ENCODE results near the gene ESYT1. TPM values are rescaled to one million over a fixed set of nuclear protein-coding genes. Genes with fewer than 3 reads are reported as not detected.
A peak's percentile ranks its signal among the peaks of the same experiment; 100 is the strongest.

ESYT1 gene
- total RNA-seq, 2 donors from 2014 or later: 234 to 236 TPM

- Mint-ChIP-seq H3K27ac (peak overlapping the region; percentile 81), H3K36me3 (ENCODE audit: low read depth) (peaks cover 91% of the 10 kb centered on the region), H3K27me3 (no peaks in the 10 kb centered on the region), H3K4me1 (peaks cover 14% of the 10 kb centered on the region), H3K4me3 (peak overlapping the region; percentile 99), H3K9me3 (no peaks in the 10 kb centered on the region)
- ATAC-seq (replicated peaks): no peak
Observed at GRCh38 chr12:56160894-56161689, 33.0 kb downstream of the ESYT1 start.

GRCh38 chr12:56161690-56162351 is 33.8 kb downstream of the ESYT1 start:
- Mint-ChIP-seq H3K36me3 (ENCODE audit: low read depth) (peaks cover 99% of the 10 kb centered on the region), H3K4me1 (peaks cover 14% of the 10 kb centered on the region), H3K27ac (peak overlapping the region; percentile 81), H3K4me3 (peak overlapping the region; percentile 99), H3K27me3 (no peaks in the 10 kb centered on the region), H3K9me3 (no peaks in the 10 kb centered on the region)
- ATAC-seq (replicated peaks): no peak

GRCh38 chr12:56162468-56163290 is 34.6 kb downstream of the ESYT1 start:
- Mint-ChIP-seq H3K36me3 (ENCODE audit: low read depth) (peaks cover 100% of the 10 kb centered on the region), H3K4me1 (peaks cover 14% of the 10 kb centered on the region), H3K27me3 (no peaks in the 10 kb centered on the region), H3K9me3 (no peaks in the 10 kb centered on the region), H3K4me3 (peak overlapping the region; percentile 19), H3K27ac (no peak overlapping the region)
- no peak for ATAC-seq (replicated peaks)

DNA sequence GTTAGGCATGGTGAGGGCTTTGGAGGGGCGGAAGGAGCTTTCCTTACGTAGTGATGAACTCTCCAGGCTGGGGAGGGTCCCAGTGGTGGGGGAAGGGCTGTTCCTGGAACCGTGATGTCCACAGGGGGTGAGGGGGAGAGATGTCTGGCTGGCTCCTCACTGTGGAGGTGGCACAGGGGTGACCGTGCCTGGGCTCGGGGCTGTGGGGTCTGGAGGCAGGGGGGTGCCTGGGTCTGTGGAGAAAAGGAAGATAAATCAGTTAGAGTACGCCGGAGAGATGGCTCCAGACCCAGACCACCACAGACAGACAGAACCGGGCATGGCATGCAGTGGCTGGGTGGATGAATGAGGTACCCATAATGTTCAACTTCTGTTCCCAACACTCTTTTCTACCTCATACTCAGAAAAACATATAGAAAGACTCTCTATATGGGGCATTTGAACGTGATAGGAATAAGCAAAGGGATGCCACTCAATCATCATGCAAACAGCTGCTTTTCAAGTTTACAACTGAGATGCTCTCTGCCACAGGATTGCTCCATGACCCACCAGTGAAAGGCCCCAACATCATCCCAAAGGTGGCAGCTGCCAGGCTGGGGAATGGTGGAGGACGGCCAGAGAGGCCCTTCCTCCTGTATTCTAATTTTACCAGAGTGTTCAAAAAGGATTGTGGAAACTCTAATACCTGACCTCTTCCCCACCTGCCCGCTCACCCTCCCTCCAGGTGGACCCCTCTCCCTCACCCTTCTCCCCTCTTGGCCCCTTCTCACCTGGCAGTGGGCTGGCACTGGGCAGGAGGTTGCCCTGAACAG is 35.7 kb downstream of the ESYT1 start:
- Mint-ChIP-seq H3K27ac (peak overlapping the region; percentile 43), H3K36me3 (ENCODE audit: low read depth) (peaks cover 100% of the 10 kb centered on the region), H3K4me1 (peaks cover 14% of the 10 kb centered on the region), H3K9me3 (no peaks in the 10 kb centered on the region), H3K27me3 (no peaks in the 10 kb centered on the region), H3K4me3 (no peak overlapping the region)
- no peak for ATAC-seq (replicated peaks)

GRCh38 chr12:56164345-56164729 is 36.3 kb downstream of the ESYT1 start:
- no peak for ATAC-seq (replicated peaks)
- peaks cover 100% of the 10 kb centered on the region for H3K36me3 Mint-ChIP-seq (ENCODE audit: low read depth)
- H3K4me1 Mint-ChIP-seq: peaks cover 14% of the 10 kb centered on the region
- no peaks in the 10 kb centered on the region for H3K9me3 Mint-ChIP-seq
- no peak overlapping the region for H3K4me3 Mint-ChIP-seq
- H3K27ac Mint-ChIP-seq: peak overlapping the region; percentile 43
- no peaks in the 10 kb centered on the region for H3K27me3 Mint-ChIP-seq

- no peak for ATAC-seq (replicated peaks)
Observed at GRCh38 chr12:56165369-56165768, 37.3 kb downstream of the ESYT1 start.

DNA sequence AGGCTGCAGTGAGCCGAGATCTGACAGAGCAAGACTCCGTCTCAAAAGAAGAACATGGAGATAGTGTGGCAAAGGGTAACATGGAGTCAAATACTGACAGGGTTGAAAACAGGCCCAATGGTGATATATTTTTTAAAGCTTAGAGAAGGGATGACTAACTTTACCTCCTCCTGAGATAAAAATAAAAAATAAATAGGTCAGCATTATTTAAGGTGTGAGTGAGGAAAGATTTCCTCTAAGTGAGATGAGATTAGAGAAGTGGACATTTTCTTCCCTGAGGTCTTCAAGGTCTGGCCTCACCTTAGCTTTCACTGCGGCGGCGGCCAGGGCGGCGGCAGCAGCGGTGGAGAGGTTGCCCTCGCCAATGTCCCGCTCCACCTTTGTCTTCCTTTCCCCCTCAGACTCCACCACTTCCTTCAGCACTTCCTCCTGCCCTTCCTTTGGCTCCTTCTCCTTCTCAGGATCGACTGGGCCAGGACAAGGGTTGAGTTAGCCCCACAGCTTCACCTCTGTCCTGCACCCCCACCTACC is 41.2 kb downstream of the ESYT1 start:
- Mint-ChIP-seq H3K36me3 (ENCODE audit: low read depth) (peaks cover 100% of the 10 kb centered on the region), H3K4me1 (no peaks in the 10 kb centered on the region)

More at GRCh38 chr12:56165369-56165768, 37.3 kb downstream of the ESYT1 start:
- peaks cover 8% of the 10 kb centered on the region for H3K4me1 Mint-ChIP-seq
- no peaks in the 10 kb centered on the region for H3K9me3 Mint-ChIP-seq
- H3K36me3 Mint-ChIP-seq (ENCODE audit: low read depth): peaks cover 100% of the 10 kb centered on the region
- no peak overlapping the region for H3K4me3 Mint-ChIP-seq
- H3K27ac Mint-ChIP-seq: peak overlapping the region; percentile 43
- H3K27me3 Mint-ChIP-seq: no peaks in the 10 kb centered on the region

DNA sequence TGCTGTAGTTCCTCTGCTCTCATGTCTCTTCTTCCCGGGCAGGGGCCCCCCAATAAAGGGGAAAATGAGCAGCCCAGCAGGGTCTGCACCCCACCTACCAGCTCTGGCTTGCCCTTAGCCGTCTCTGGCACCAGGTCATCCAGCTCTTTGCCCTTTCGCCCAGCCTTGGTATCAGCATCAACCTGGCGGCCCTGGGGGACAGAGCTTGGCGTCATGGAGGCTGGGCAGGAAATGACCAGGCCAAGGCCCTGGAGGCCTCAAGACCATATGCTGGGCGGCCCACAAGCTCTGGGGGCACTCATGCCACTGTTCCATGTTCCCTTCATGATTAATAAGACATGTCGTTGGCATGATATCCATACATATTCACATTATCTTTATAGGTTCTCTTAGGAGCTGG is 44.8 kb downstream of the ESYT1 start:
- ATAC-seq (replicated peaks): no peak
- H3K9me3 Mint-ChIP-seq: no peaks in the 10 kb centered on the region
- H3K36me3 Mint-ChIP-seq (ENCODE audit: low read depth): peaks cover 97% of the 10 kb centered on the region
- no peaks in the 10 kb centered on the region for H3K27me3 Mint-ChIP-seq
- H3K4me3 Mint-ChIP-seq: no peak overlapping the region
- H3K4me1 Mint-ChIP-seq: no peaks in the 10 kb centered on the region
- peak overlapping the region; percentile 36 for H3K27ac Mint-ChIP-seq

More for the DNA sequence above, 41.2 kb downstream of the ESYT1 start:
- ATAC-seq (replicated peaks): no peak
- H3K27me3 Mint-ChIP-seq: no peaks in the 10 kb centered on the region
- H3K27ac Mint-ChIP-seq: peak overlapping the region; percentile 85
- H3K4me3 Mint-ChIP-seq: no peak overlapping the region
- H3K9me3 Mint-ChIP-seq: no peaks in the 10 kb centered on the region

- Mint-ChIP-seq H3K4me3 (no peak overlapping the region), H3K27ac (no peak overlapping the region), H3K27me3 (no peaks in the 10 kb centered on the region), H3K36me3 (ENCODE audit: low read depth) (peaks cover 97% of the 10 kb centered on the region), H3K4me1 (no peaks in the 10 kb centered on the region), H3K9me3 (no peaks in the 10 kb centered on the region)
- ATAC-seq (replicated peaks): no peak
Observed at GRCh38 chr12:56178347-56178746, 50.3 kb downstream of the ESYT1 start.

- Mint-ChIP-seq H3K27ac (peak overlapping the region; percentile 91), H3K27me3 (no peaks in the 10 kb centered on the region), H3K9me3 (no peaks in the 10 kb centered on the region), H3K36me3 (ENCODE audit: low read depth) (peaks cover 80% of the 10 kb centered on the region), H3K4me3 (peak overlapping the region; percentile 91), H3K4me1 (peaks cover 25% of the 10 kb centered on the region)
- ATAC-seq (replicated peaks): no peak
Observed at GRCh38 chr12:56186957-56187356, 58.9 kb downstream of the ESYT1 start.

- Mint-ChIP-seq H3K27me3 (no peaks in the 10 kb centered on the region), H3K4me1 (peaks cover 32% of the 10 kb centered on the region), H3K27ac (peak overlapping the region; percentile 91), H3K9me3 (no peaks in the 10 kb centered on the region), H3K36me3 (ENCODE audit: low read depth) (peaks cover 67% of the 10 kb centered on the region), H3K4me3 (peak overlapping the region; percentile 91)
- no peak for ATAC-seq (replicated peaks)
Observed at GRCh38 chr12:56188131-56188777, 60.2 kb downstream of the ESYT1 start.

- Mint-ChIP-seq H3K9me3 (no peaks in the 10 kb centered on the region), H3K27me3 (no peaks in the 10 kb centered on the region), H3K27ac (peak overlapping the region; percentile 91), H3K4me3 (peak overlapping the region; percentile 91), H3K4me1 (peaks cover 35% of the 10 kb centered on the region), H3K36me3 (ENCODE audit: low read depth) (peaks cover 62% of the 10 kb centered on the region)
- no peak for ATAC-seq (replicated peaks)
Observed at GRCh38 chr12:56188778-56189098, 60.7 kb downstream of the ESYT1 start.

DNA sequence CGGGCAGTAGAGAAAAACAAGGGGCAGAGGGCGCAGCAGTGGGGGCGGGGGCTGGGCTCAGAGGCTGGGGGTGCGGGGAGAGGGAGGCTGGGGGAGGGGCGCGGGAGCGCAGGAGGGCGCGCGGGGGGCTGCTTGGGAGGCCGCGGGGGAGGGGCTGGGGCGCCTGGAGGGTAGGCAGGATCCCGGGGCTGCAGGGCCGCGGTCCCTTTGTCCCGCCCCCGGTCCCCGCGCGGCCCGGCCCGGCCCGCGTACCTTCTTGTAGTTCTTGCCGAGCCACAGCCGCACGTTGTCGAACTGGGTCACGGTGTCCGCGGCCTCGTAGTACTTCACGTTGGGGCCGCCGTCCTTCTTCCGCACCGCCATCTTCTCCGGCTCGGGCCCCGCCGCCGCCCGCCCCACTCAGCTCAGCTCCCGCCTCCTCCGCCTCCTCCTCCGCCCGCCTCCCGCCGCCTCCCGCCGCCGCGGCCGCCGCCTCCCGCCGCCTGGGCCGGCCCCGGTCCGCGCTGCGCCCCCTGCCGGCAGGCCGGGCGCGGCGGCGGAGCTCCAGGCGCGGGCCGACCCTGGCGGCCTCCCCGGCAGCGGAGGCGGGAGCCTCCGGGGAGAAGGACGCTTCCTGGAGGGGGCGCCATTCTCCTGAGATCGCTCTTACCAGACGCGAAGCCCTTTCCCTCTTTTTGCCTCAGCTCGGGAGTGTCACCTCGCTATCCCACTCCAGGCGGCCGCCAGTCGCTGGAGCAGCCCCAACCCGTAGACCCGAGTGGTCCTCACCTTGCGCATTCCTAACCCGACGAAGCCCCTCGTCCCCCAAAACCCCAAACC is 61.2 kb downstream of the ESYT1 start, which contains the start of gene SMARCC2:
SMARCC2 (minus strand) TSS at position 385 of the 819 bp plus-strand sequence; CDS start at position 363, 22 bp downstream.
- Mint-ChIP-seq H3K4me1 (peaks cover 35% of the 10 kb centered on the region), H3K36me3 (ENCODE audit: low read depth) (peaks cover 56% of the 10 kb centered on the region), H3K27me3 (no peaks in the 10 kb centered on the region), H3K27ac (peak within 1 kb of the TSS; percentile 100), H3K4me3 (peak within 1 kb of the TSS; percentile 91), H3K9me3 (no peaks in the 10 kb centered on the region)
- ATAC-seq (replicated peaks): peak; percentile 87
